ENCODE results near the gene IGFLR1.

IGFLR1 gene

GRCh38 chr19:35788205-35788960 lies 46.1 kb upstream of the IGFLR1 start:
- POLR2A ChIA-PET, result interaction anchor here (0.6 kb wide), 1 partner anchor 47 kb away, joined by 4 read pairs; no protein-coding TSS in a partner anchor
- TF ChIP-seq TARDBP (IDR thresholded peaks at IDR 0.05), result no peak
- no peak for TF ChIP-seq FOXM1 (IDR thresholded peaks at IDR 0.05; ENCODE audit: borderline replicate concordance)
- no peak for TF ChIP-seq ARNT (IDR thresholded peaks at IDR 0.05)
- TF ChIP-seq ELF4 (IDR thresholded peaks at IDR 0.05), result no peak
- TF ChIP-seq CTBP1 (IDR thresholded peaks at IDR 0.05; ENCODE audit: borderline replicate concordance), result no peak
- no peak for TF ChIP-seq LEF1 (IDR thresholded peaks at IDR 0.05; ENCODE audit: borderline replicate concordance)
- no peak for TF ChIP-seq SUZ12 (IDR thresholded peaks at IDR 0.05)
- TF ChIP-seq FOXK2 (IDR thresholded peaks at IDR 0.05), result no peak
- no peak for TF ChIP-seq HDGF (IDR thresholded peaks at IDR 0.05; ENCODE audit: borderline replicate concordance)
- no peak for TF ChIP-seq ZNF384 (IDR thresholded peaks at IDR 0.05)
- TF ChIP-seq PKNOX1 (IDR thresholded peaks at IDR 0.05), result no peak
- TF ChIP-seq NFRKB (IDR thresholded peaks at IDR 0.05), result no peak
- no peak for TF ChIP-seq BHLHE40 (IDR thresholded peaks at IDR 0.05; ENCODE audit: borderline replicate concordance)
- TF ChIP-seq SP1 (IDR thresholded peaks at IDR 0.05), result no peak
- TF ChIP-seq FOXA1 (IDR thresholded peaks at IDR 0.05), result no peak
- no peak for TF ChIP-seq L3MBTL2 (conservative IDR thresholded peaks at IDR 0.05)
- CTCF ChIA-PET, result no interaction called here
- DNase-seq (ENCODE audit: extremely low spot score), result no peak

- DNase-seq (ENCODE audit: extremely low spot score), result no peak
- POLR2A ChIA-PET, result no interaction called here
- no peak for TF ChIP-seq FOXA1 (IDR thresholded peaks at IDR 0.05)
- no peak for TF ChIP-seq PKNOX1 (IDR thresholded peaks at IDR 0.05)
- no peak for TF ChIP-seq HDGF (IDR thresholded peaks at IDR 0.05; ENCODE audit: borderline replicate concordance)
- no peak for TF ChIP-seq SUZ12 (IDR thresholded peaks at IDR 0.05)
- no peak for TF ChIP-seq BHLHE40 (IDR thresholded peaks at IDR 0.05; ENCODE audit: borderline replicate concordance)
- no peak for TF ChIP-seq FOXK2 (IDR thresholded peaks at IDR 0.05)
- TF ChIP-seq ZNF384 (IDR thresholded peaks at IDR 0.05), result no peak
- TF ChIP-seq NFRKB (IDR thresholded peaks at IDR 0.05), result no peak
- TF ChIP-seq ELF4 (IDR thresholded peaks at IDR 0.05), result no peak
- TF ChIP-seq TARDBP (IDR thresholded peaks at IDR 0.05), result no peak
- TF ChIP-seq CTBP1 (IDR thresholded peaks at IDR 0.05; ENCODE audit: borderline replicate concordance), result no peak
- TF ChIP-seq LEF1 (IDR thresholded peaks at IDR 0.05; ENCODE audit: borderline replicate concordance), result no peak
- no peak for TF ChIP-seq ARNT (IDR thresholded peaks at IDR 0.05)
- no peak for TF ChIP-seq L3MBTL2 (conservative IDR thresholded peaks at IDR 0.05)
- TF ChIP-seq SP1 (IDR thresholded peaks at IDR 0.05), result no peak
- TF ChIP-seq FOXM1 (IDR thresholded peaks at IDR 0.05; ENCODE audit: borderline replicate concordance), result no peak
- CTCF ChIA-PET, result no interaction called here
These were observed 45.1 kb upstream of the IGFLR1 start for GRCh38 chr19:35787227-35787799.

GRCh38 chr19:35786299-35787160 lies 44.3 kb upstream of the IGFLR1 start:
- ChIA-PET POLR2A (no interaction called here), CTCF (no interaction called here)
- DNase-seq (ENCODE audit: extremely low spot score), result no peak
- TF ChIP-seq CTBP1 (IDR thresholded peaks at IDR 0.05; ENCODE audit: borderline replicate concordance) (no peak), FOXK2 (IDR thresholded peaks at IDR 0.05) (no peak), L3MBTL2 (conservative IDR thresholded peaks at IDR 0.05) (no peak), ZNF384 (IDR thresholded peaks at IDR 0.05) (no peak), NFRKB (IDR thresholded peaks at IDR 0.05) (no peak), ARNT (IDR thresholded peaks at IDR 0.05) (no peak)

- TF ChIP-seq TARDBP (IDR thresholded peaks at IDR 0.05) (no peak), FOXK2 (IDR thresholded peaks at IDR 0.05) (no peak), LEF1 (IDR thresholded peaks at IDR 0.05; ENCODE audit: borderline replicate concordance) (no peak), ZNF384 (IDR thresholded peaks at IDR 0.05) (no peak), SP1 (IDR thresholded peaks at IDR 0.05) (no peak), FOXA1 (IDR thresholded peaks at IDR 0.05) (no peak), ELF4 (IDR thresholded peaks at IDR 0.05) (no peak), SUZ12 (IDR thresholded peaks at IDR 0.05) (no peak), NFRKB (IDR thresholded peaks at IDR 0.05) (no peak), HDGF (IDR thresholded peaks at IDR 0.05; ENCODE audit: borderline replicate concordance) (no peak), FOXM1 (IDR thresholded peaks at IDR 0.05; ENCODE audit: borderline replicate concordance) (no peak), CTBP1 (IDR thresholded peaks at IDR 0.05; ENCODE audit: borderline replicate concordance) (no peak), BHLHE40 (IDR thresholded peaks at IDR 0.05; ENCODE audit: borderline replicate concordance) (no peak), L3MBTL2 (conservative IDR thresholded peaks at IDR 0.05) (no peak)
- no peak for DNase-seq (ENCODE audit: extremely low spot score)
- ChIA-PET POLR2A (no interaction called here), CTCF (no interaction called here)
These were observed 43.0 kb upstream of the IGFLR1 start for GRCh38 chr19:35785339-35785627.

GRCh38 chr19:35784503-35785338 lies 42.5 kb upstream of the IGFLR1 start:
- CTCF ChIA-PET, result no interaction called here
- TF ChIP-seq PKNOX1 (IDR thresholded peaks at IDR 0.05) (no peak), ELF4 (IDR thresholded peaks at IDR 0.05) (no peak), SUZ12 (IDR thresholded peaks at IDR 0.05) (no peak), SP1 (IDR thresholded peaks at IDR 0.05) (no peak), ARNT (IDR thresholded peaks at IDR 0.05) (no peak), CTBP1 (IDR thresholded peaks at IDR 0.05; ENCODE audit: borderline replicate concordance) (no peak)
- DNase-seq (ENCODE audit: extremely low spot score), result no peak
- POLR2A ChIA-PET, result no interaction called here

Data from HEK293T (cell line).